A673 (cell line): ENCODE results near the gene MET. TPM values are rescaled to one million over a fixed set of nuclear protein-coding genes. Genes with fewer than 3 reads are reported as not detected.

ENCODE experiments used
- BruUV-seq: library from RNA; stranded (reverse); fragments of 400-500 nt; replicated peaks from 2 replicates; lab custom pipeline; 2021; lab: Mats Ljungman, UMichigan
- CTCF ChIA-PET: fragments of 300-600 bp; sonication (Branson Sonifier 250); formaldehyde crosslinking; loops from one replicate; lab custom pipeline; 2022; ENCODE audit warnings: antibody characterized with exemption; lab: Charles Lee
- POLR2A ChIA-PET: fragments of 300-600 bp; sonication (Branson Sonifier 250); formaldehyde crosslinking; loops from one replicate; lab custom pipeline; 2022; ENCODE audit warnings: antibody characterized with exemption; ENCODE audit not compliant: low non-redundant PET; lab: Charles Lee
- DNase-seq: peaks from one replicate; pipeline ENCODE4 v3.0.0-alpha.2; 2015; ENCODE audit warnings: low spot score
- H3K27ac ChIP-seq: fragments of 200-600 bp; sonication (generic); 2 replicates; pipeline ENCODE4 v1.5.1; 2016; ENCODE audit warnings: mixed run types, low read depth, mild to moderate bottlenecking, mixed read lengths, antibody characterized with exemption, low read length; ENCODE audit not compliant: poor library complexity, severe bottlenecking
- H3K27me3 ChIP-seq: fragments of 200-600 bp; sonication (generic); replicated peaks from 2 replicates; pipeline ENCODE4 v1.6.1; 2017; ENCODE audit warnings: mixed run types, low read depth, mild to moderate bottlenecking, mixed read lengths, antibody characterized with exemption, low read length; ENCODE audit not compliant: insufficient read depth, poor library complexity
- H3K36me3 ChIP-seq: fragments of 200-600 bp; sonication (generic); 2 replicates; pipeline ENCODE4 v1.6.1; 2016; ENCODE audit warnings: mixed run types, mild to moderate bottlenecking, mixed read lengths, antibody characterized with exemption, low read length; ENCODE audit not compliant: insufficient read depth, poor library complexity, severe bottlenecking
- H3K4me1 ChIP-seq: fragments of 200-600 bp; sonication (generic); 2 replicates; pipeline ENCODE4 v1.6.1; 2017; ENCODE audit warnings: mixed run types, mild to moderate bottlenecking, mixed read lengths, antibody characterized with exemption, low read length; ENCODE audit not compliant: insufficient read depth, poor library complexity, severe bottlenecking
- H3K4me3 ChIP-seq: fragments of 200-600 bp; sonication (generic); 2 replicates; pipeline ENCODE4 v1.5.1; 2016; ENCODE audit warnings: low read depth, mixed run types, mild to moderate bottlenecking, mixed read lengths, low read length; ENCODE audit not compliant: poor library complexity, severe bottlenecking
- H3K9me3 ChIP-seq: fragments of 200-600 bp; sonication (generic); 2 replicates; pipeline ENCODE4 v1.6.1; 2016; ENCODE audit warnings: mixed run types, low read depth, mild to moderate bottlenecking, mixed read lengths, antibody characterized with exemption, low read length; ENCODE audit not compliant: poor library complexity, severe bottlenecking
- EZH2 ChIP-seq: fragments of 200-600 bp; sonication (generic); IDR thresholded peaks from 2 replicates; pipeline ENCODE4 v1.6.1; 2017; ENCODE audit warnings: borderline replicate concordance, low read depth, mild to moderate bottlenecking, mixed read lengths, antibody characterized with exemption, low read length; ENCODE audit not compliant: poor library complexity, severe bottlenecking
- intact Hi-C: fragments of 100-400 bp; cut with micrococcal nuclease; formaldehyde crosslinking; loops from one replicate; pipeline ENCODE4 v1.10.0; 2022; ENCODE audit not compliant: unreplicated experiment
- total RNA-seq: library from RNA; stranded (reverse); gene quantifications from 2 replicates; pipeline ENCODE4 v1.2.3, GENCODE V29; 2021
- TF ChIP-seq, protein P1 (sequence below): fragments of 300-800, 200-600 bp; sonication (generic); conservative IDR thresholded peaks from 2 replicates; pipeline ENCODE4 v1.5.1; 2017; ENCODE audit warnings: low read depth, mild to moderate bottlenecking, antibody characterized with exemption, low read length, moderate library complexity, mixed read lengths

Gene MET
- total RNA-seq, 1 experiment from 2014 or later, result 6.8 TPM

DNA sequence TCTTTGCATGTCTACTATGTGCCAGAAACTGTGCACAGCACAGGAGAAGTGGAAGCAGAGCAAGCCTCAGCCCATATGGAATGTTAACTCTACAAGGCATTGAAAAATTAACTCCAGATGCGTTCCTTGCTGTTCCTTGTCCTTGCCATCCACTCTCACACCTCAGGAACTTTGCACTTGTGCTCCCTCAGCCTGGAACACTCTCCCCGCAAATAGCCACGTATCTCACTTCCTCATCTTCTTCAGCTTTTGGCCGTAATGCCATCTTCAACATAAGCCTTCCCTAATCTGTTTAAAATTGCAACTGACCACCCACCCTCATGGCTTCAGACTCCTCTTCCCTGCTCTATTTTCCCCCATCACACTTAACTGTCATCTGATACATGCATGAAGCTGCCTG lies 107.2 kb downstream of the MET start:
- Histone ChIP-seq H3K4me3 (no peak overlapping the region), H3K27me3 (no peaks in the 10 kb centered on the region), H3K4me1 (peaks cover 39% of the 10 kb centered on the region), H3K36me3 (no peaks in the 10 kb centered on the region), H3K27ac (no peak overlapping the region), H3K9me3 (no peaks in the 10 kb centered on the region)
- ChIA-PET CTCF (no interaction called here), POLR2A (no interaction called here)
- BruUV-seq, result no TSS peak
- intact Hi-C loops, result no loop called here
- TF ChIP-seq EZH2, result no peak
- TF ChIP-seq, protein P1, sequence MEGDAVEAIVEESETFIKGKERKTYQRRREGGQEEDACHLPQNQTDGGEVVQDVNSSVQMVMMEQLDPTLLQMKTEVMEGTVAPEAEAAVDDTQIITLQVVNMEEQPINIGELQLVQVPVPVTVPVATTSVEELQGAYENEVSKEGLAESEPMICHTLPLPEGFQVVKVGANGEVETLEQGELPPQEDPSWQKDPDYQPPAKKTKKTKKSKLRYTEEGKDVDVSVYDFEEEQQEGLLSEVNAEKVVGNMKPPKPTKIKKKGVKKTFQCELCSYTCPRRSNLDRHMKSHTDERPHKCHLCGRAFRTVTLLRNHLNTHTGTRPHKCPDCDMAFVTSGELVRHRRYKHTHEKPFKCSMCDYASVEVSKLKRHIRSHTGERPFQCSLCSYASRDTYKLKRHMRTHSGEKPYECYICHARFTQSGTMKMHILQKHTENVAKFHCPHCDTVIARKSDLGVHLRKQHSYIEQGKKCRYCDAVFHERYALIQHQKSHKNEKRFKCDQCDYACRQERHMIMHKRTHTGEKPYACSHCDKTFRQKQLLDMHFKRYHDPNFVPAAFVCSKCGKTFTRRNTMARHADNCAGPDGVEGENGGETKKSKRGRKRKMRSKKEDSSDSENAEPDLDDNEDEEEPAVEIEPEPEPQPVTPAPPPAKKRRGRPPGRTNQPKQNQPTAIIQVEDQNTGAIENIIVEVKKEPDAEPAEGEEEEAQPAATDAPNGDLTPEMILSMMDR, result no peak
- no peak for DNase-seq

DNA sequence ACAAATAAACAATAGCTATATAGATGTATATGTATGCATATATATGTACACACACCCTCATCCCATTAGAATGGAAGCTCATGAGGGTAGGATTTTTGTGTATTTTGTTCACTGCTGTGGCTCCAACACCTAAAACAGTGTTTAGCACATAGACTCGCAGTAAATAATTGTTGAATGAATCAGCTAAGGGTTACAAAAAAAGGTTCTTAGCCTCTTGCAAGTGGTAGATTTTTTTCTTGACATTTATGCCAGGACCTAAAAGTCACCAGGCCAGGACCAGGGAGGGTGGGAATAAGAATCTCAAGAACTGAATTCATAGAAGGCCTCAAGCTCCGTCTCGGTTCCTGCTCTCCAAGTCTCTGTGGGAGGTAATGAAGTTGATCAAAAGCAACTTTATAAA lies 107.9 kb downstream of the MET start:
- ChIA-PET CTCF (no interaction called here), POLR2A (no interaction called here)
- BruUV-seq, result no TSS peak
- H3K4me3 ChIP-seq, result no peak overlapping the region
- H3K4me1 ChIP-seq, result peaks cover 39% of the 10 kb centered on the region
- H3K27ac ChIP-seq, result no peak overlapping the region
- no peak for DNase-seq
- no peaks in the 10 kb centered on the region for H3K9me3 ChIP-seq
- H3K27me3 ChIP-seq, result no peaks in the 10 kb centered on the region
- no peaks in the 10 kb centered on the region for H3K36me3 ChIP-seq
- TF ChIP-seq, protein P1, result no peak
- TF ChIP-seq EZH2, result no peak
- intact Hi-C loops, result no loop called here

DNA sequence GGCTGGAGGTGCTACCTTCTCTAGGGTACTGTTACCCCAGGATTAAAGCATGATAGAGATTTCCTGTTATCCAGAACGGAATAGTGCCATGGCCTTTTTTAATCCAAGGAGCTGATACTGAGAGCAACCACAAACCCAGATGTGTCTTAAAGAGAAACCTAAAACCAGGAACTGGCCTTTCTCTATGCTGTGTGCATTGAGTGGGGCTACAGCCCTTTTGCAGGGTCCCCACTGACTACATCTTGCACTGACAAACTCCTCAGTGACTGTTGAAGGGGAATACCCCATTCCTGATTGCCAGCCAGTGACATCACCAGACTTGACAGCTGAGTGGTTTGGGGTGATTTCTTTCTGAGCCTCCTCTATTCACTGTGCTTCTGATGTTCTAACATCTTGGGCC lies 108.5 kb downstream of the MET start:
- intact Hi-C loops, result no loop called here
- ChIA-PET POLR2A (no interaction called here), CTCF (no interaction called here)
- Histone ChIP-seq H3K27ac (no peak overlapping the region), H3K4me1 (peaks cover 39% of the 10 kb centered on the region), H3K36me3 (no peaks in the 10 kb centered on the region), H3K27me3 (no peaks in the 10 kb centered on the region), H3K4me3 (no peak overlapping the region), H3K9me3 (no peaks in the 10 kb centered on the region)
- no peak for TF ChIP-seq EZH2
- TF ChIP-seq, protein P1, result no peak
- DNase-seq, result no peak
- BruUV-seq, result no TSS peak
